ENCODE results near the gene MON2. TPM values are rescaled to one million over a fixed set of nuclear protein-coding genes. Genes with fewer than 3 reads are reported as not detected.

Gene MON2
- total and polyA plus RNA-seq, 9 donors = 13.1 to 84.4 (median 55.5) TPM

- intact Hi-C loops (cut with DNase I) = no loop called here
- DNase-seq = no peak
- TF ChIP-seq POLR2A (IDR thresholded peaks at IDR 0.05) (no peak), CTCF (IDR thresholded peaks at IDR 0.05) (no peak), EP300 (IDR thresholded peaks at IDR 0.05) (no peak)
- Histone ChIP-seq H3K27me3 (no peaks in the 10 kb centered on the region), H3K4me3 (no peak overlapping the region), H3K36me3 (no peaks in the 10 kb centered on the region), H3K27ac (no peak overlapping the region), H3K4me1 (ENCODE audit: insufficient read depth) (no peaks in the 10 kb centered on the region), H3K9me3 (no peaks in the 10 kb centered on the region)
Measured at GRCh38 chr12:62618319-62618718, 151.7 kb downstream of the MON2 start.

- no peaks in the 10 kb centered on the region for H3K4me1 ChIP-seq (ENCODE audit: insufficient read depth)
- no peaks in the 10 kb centered on the region for H3K9me3 ChIP-seq
- no peak for TF ChIP-seq EP300 (IDR thresholded peaks at IDR 0.05)
- no peak for TF ChIP-seq POLR2A (IDR thresholded peaks at IDR 0.05)
- no peak for TF ChIP-seq CTCF (IDR thresholded peaks at IDR 0.05)
- WGBS, 3 donors = 78 to 96% (median 90%) methylated on average over 2 of the region's 2 CpGs
- no peak for DNase-seq
- no peak overlapping the region for H3K27ac ChIP-seq
- no peaks in the 10 kb centered on the region for H3K27me3 ChIP-seq
- no peak overlapping the region for H3K4me3 ChIP-seq
- H3K36me3 ChIP-seq = no peaks in the 10 kb centered on the region
- intact Hi-C loops (cut with DNase I) = no loop called here
Measured at GRCh38 chr12:62618930-62619329, 152.3 kb downstream of the MON2 start.

- DNase-seq = no peak
- 54 to 74% (median 61%) methylated on average over 8 of the region's 8 CpGs for WGBS, 3 donors
- intact Hi-C loops (cut with DNase I) = no loop called here
Measured at GRCh38 chr12:62621101-62621638, 154.5 kb downstream of the MON2 start.

GRCh38 chr12:62622177-62622576, 155.6 kb downstream of the MON2 start:
- WGBS, 3 donors = 50 to 59% (median 52%) methylated on average over 2 of the region's 2 CpGs
- Histone ChIP-seq H3K4me1 (ENCODE audit: insufficient read depth) (no peaks in the 10 kb centered on the region), H3K27me3 (no peaks in the 10 kb centered on the region), H3K27ac (no peak overlapping the region), H3K36me3 (no peaks in the 10 kb centered on the region), H3K4me3 (no peak overlapping the region), H3K9me3 (no peaks in the 10 kb centered on the region)
- no peak for DNase-seq
- TF ChIP-seq POLR2A (IDR thresholded peaks at IDR 0.05) (no peak), EP300 (IDR thresholded peaks at IDR 0.05) (no peak), CTCF (IDR thresholded peaks at IDR 0.05) (no peak)
- intact Hi-C loops (cut with DNase I) = no loop called here

More at GRCh38 chr12:62621101-62621638, 154.5 kb downstream of the MON2 start:
- no peaks in the 10 kb centered on the region for H3K9me3 ChIP-seq
- no peaks in the 10 kb centered on the region for H3K27me3 ChIP-seq
- TF ChIP-seq POLR2A (IDR thresholded peaks at IDR 0.05) = no peak
- no peak for TF ChIP-seq EP300 (IDR thresholded peaks at IDR 0.05)
- no peak for TF ChIP-seq CTCF (IDR thresholded peaks at IDR 0.05)
- H3K4me3 ChIP-seq = no peak overlapping the region
- H3K36me3 ChIP-seq = no peaks in the 10 kb centered on the region
- no peaks in the 10 kb centered on the region for H3K4me1 ChIP-seq (ENCODE audit: insufficient read depth)
- no peak overlapping the region for H3K27ac ChIP-seq
